ENCODE data around the gene BICDL1.

Gene BICDL1

DNA sequence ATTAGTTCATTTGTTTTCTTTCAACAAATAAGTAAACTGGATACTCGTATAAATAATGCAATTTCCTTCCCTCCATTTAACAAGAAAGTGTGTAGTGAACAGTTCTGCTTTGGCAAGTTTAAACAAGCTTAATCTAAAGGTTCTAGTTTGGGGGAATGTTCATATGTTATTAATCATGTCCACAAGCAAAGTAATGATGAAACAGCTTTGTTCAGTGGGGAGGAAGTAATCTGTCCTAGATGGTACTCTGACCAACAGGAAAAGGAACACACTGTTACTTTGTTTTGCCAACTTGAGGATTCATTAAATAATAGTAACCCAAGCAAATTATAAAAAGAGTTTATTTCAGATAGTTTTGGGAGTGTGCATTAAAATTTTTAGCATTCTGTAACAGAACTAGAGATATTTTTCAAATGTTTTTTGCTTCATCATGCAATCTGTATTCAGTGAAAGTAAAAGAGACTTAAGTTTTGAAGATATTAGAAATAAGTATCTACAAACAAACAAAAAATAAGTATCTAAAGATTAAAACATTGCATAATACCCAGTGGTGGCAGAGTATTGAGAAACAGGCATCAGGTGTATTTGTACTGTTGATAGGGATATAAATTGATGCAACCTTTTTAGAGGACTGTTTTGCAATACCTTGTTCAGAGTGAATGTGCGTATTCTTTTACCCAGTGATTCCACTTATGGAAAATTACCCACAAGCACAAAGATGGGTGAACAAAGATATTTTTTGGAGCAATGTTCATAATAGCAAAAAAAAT, 66.4 kb downstream of the BICDL1 start:
- no peak for DNase-seq

DNA sequence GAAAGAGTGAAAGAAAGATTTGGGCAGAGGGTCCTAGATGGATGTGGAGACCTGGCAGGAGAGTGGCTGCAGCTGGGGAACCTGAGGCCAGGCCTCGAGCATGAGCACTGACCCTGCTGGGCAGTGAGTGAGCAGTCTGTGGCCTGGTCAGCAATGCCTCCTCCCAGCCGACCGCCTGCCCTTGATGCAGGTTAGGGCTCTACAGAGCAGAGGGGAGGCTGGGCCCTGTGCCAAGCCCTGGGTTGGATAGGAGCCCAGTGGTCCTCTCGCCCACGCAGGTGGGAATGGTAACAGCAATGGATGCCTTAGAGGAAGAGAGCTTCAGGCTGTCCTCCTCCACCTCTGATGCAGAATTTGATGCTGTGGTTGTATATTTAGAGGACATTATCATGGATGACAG, 67.7 kb downstream of the BICDL1 start:
- DNase-seq = no peak

DNA sequence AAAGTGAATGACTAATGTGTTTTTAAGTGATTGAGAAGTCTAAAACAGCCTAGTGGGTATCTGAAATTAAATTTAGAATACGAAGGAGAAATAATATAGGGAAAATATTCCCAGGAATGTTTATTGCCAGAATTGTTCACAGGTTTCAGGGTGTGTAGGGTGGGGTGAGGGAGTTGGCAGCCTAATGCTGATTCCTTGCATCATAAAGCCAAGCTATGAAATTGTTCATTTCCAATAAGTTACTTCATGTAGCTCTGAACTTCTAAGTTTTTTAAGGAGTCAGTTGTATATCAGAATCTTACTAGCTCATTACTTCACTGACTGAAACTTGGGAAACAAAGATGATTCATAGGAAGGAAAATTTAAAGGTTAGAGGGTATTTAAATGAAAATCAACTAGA, 71.2 kb downstream of the BICDL1 start:
- no peak for DNase-seq

DNA sequence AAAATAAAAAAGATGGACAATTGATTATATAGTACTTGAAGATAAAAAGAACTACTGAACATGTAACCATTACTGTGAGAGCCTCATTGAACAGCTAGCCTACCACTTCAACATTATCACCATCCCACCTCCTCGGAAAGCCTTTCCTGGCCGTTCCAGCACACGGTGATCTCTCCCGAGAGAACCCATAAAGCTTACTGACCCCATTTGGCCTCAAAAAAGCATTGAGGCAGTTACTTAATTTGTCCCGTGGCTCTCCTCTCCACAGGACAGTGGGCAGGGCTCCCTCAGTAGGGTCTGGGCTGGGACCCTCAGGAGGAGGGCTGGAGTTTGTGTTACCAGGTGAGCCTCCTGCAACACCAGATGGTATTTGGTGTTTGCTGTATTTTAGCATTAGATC, 71.7 kb downstream of the BICDL1 start:
- DNase-seq = no peak

DNA sequence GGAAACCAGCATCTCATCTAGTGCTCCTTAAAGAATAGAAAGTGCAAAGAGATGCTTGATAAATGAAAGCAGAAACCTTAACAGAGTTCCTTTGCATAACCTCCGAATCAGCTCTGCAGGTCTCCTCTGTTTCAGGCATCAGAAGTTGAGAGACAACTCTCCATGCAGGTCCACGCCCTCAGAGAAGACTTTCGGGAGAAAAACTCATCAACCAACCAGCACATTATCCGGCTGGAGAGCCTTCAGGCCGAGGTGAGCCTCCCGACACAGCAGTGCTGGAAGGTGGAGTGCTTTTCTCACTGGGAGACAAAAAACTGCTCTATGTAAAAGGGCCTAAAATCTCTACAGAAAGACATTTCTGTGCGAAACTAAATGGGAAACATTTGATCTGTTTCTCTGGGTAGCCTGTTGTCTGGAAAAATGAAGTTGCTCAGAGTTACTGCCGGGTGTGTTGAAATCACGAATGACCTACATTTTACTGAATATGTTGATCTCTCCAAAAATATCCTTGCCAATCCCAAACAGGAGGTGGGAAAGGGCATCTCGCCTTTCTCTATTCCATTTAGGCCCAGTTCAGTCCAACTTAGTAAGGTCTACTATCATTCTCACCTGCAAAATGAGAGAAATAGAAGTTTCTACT, 72.7 kb downstream of the BICDL1 start:
- DNase-seq = no peak

DNA sequence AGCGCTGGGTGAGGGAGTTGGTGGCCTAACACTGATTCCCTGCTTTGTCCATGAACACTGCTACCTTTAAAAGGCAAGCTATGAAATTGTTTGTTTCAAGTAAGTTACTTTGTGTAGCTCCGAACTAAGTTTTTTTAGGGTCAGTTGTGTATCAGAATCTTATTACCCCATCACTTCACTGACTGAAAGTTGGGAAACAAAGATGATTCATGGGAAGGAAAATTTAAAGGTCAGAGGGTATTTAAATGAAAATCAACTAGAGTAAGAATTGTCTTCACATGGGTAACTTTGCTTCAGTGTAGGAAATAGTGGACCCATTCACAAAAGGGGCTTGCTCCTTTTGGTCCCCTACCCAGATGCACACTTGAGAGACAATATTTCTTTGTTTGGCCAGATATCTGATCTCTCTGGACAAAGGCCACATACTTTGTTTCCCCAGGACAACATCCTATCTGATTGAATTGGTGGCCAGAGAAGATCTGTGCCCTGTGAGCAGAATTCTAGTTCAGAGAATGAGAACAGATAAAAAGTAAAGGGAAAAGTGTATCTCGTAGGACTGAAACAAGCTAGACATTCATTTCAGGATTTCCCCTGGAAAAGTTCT, 74.0 kb downstream of the BICDL1 start:
- DNase-seq = no peak

DNA sequence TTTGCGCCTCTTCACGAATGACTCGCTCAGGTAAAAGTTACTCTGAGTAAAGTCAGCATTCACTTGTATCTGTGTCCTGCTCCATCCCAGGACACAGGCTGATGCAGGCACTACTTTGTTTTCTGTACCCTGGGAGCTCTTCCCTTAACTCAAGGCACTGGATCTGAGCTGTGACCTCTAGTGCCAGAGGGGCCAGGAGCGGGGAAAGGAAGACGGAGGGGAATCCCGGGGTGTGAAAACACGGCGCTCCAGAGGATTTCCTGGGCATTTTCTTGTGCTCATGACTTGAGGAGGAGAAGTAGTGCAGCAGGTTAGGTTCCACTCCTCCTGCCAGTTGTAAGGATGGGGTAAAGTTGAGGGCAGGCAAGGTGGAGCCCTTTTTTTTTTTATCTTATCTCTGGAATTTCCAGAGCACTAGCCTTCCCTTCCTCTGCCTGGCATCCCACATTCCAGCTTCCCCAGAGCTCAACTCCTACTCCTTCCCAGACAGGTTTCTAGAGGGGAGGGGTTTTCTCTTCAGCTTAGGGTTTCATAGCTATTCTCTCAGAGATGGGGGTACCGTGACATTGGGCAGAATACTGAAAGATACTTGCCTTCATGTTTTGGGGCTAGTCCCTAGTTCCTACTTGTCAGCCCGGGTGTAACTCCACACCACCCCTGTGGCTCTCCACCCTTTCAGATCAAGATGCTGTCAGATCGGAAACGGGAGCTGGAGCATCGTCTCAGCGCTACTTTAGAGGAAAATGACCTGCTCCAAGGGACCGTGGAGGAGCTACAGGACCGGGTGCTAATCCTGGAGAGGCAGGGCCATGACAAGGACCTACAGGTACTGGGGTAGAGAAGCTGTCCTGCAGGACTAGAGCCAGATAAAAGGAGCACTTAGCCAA, 75.3 kb downstream of the BICDL1 start:
- DNase-seq = no peak

DNA sequence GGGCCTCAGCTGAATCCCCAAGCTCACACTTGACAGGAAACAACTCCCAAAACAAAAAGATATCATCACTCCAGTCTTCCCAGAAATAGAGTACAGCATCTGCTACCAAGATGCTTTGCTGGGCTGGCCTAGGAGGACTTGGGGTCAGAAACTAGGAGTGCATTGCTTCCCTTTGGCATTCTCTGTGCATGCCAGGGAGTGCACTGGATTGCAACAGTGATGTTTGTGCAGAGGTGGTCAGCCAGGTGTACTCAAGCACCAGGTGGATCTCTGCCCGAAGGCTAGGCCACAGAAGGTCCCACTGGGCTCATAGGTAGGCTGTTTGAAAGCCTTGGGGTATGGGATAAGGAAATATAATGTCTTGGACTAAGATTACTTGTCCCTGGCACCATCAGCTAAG, 76.4 kb downstream of the BICDL1 start:
- DNase-seq = no peak

DNA sequence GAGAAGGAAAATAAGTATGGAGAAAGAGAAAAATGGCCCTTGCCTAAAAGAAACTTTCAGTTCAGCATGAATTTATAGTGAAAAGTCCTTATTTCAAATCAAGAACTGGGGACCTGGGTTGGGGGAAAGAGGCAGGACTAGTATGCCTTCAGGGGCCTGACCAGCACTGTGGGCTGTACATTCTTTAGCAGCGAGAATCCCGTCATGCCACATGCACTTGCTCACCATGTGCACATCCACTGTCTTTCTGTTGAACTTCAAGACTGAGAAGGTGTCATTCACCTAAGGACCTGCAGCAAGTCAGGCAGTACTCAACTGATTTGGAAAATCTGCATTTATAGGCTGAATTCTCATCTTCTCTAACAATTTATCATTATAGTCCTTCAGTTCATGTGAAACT, 77.3 kb downstream of the BICDL1 start:
- no peak for DNase-seq

DNA sequence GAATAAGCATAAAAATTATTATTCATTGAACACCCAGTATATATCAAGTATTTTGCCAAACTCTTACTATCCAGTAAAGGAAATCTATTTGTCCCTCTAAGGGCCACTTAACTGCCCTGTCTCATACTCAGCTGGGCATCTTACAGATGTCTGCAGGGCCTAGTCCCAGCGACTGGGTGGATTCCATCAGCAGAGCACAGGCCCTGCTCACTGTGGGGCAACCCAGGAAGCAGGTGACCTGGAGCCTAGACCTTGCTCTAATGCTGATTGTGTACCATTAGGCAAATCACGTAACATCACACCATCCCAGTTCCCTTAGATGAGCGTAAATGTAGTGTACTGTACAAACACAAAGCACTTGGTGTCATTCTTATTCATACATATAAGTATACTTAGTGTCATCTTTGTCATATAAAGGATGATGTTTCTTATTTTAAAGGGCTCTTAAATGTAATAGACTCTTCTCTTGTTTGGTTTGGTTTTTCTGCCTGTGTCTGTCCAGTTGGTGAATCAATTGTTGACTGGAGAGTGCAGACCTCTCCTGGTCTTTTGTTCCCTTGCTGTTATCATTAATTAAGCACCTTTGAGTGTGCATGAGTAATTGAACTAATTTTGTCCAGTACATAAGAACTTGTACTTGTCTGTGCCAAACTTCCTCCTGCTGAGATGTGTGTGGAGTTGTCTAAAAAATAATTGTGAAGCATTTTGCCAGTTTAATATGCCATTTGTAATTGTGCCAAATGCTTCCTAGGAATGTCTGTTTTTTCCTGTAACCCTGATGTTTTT, 78.2 kb downstream of the BICDL1 start:
- no peak for DNase-seq

DNA sequence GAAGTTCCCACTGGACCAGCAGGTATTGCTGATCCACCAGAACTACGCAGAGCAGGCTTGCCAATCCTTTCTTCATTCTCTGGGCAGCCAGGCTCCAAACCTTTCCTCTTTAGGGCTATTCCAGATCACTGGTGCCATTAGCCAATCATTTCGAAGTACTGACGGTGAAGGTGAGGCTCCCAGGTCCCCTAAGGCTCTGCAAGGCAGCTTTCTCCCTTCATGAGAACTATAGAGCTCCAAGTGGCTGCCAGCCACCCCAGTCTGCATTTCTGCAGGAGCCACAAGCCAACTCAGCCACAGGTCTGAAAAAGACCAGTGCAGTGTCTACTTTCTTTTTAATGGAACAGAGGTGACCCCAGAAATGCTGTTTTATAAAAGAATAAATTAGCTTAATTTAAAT, 78.9 kb downstream of the BICDL1 start:
- DNase-seq = no peak

DNA sequence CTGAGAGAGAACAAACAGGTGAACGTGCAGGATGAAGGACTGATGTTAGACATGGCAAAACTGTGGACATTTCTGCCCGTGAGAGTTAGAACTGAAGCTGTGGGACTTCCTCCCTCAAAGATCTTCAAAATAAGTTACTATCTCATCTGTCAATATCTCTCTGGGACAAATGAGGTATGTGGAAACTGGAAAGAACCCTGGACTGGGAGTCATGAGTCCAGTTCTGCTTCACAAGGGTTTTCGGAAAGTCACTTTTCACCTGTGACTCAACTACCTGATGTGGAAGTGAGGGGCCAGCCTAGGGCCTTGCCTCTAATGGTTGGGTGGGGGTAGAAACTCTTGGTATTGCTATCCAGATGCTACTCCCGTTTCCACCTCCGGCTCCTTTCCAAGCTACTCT, 80.2 kb downstream of the BICDL1 start:
- no peak for DNase-seq

DNA sequence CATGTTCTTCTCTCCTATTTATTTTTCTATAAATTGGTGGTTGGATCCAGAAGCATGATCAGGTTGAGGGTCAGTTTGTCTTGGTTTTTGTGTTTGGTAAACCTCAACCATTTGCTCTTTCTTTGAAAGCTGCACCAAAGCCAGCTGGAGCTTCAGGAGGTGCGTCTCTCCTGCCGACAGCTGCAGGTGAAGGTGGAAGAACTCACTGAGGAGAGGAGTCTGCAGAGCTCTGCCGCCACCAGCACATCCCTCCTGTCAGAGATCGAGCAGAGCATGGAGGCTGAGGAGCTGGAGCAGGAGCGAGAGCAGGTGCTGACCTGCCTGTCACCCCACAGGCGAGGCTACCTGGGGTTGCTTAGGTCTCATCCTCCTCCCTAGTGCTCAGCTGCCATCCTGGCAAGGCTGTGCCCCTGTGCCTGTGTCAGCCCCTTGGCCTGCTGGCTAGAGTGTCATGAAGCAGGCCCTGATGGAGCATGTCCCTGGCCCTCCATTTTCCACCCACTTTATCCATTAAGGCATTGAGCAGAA, 82.5 kb downstream of the BICDL1 start:
- DNase-seq = no peak

DNA sequence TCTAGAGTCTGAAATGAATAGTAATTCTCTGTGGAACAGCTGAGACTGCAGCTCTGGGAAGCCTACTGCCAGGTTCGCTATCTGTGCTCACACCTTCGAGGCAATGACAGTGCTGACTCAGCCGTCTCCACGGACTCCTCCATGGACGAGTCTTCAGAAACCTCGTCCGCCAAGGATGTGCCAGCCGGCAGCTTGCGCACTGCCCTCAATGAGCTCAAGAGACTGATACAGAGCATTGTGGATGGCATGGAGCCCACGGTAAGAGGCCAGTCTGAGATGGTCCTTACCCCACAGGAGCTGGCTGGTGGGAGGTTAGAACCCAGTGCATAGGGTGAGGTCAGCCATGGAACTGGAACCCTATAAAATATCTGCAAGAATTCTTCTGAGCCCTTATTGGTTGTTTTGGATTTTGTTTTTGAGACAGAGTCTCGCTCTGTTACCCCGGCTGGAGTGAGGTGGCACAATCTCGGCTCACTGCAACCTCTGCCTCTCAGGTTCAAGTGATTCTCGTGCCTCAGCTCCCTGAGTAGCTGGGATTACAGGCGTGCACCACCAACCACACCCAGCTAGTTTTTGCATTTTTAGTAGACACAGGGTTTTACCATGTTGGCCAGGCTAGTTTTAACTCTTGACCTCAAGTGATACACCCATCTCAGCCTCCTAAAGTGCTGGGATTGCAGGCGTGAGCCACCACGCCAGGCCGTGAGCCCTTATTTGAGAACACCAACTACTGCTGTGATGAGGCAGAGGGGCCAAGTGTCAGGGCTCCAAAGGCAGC, 83.6 kb downstream of the BICDL1 start:
- DNase-seq = peak; percentile 15

DNA sequence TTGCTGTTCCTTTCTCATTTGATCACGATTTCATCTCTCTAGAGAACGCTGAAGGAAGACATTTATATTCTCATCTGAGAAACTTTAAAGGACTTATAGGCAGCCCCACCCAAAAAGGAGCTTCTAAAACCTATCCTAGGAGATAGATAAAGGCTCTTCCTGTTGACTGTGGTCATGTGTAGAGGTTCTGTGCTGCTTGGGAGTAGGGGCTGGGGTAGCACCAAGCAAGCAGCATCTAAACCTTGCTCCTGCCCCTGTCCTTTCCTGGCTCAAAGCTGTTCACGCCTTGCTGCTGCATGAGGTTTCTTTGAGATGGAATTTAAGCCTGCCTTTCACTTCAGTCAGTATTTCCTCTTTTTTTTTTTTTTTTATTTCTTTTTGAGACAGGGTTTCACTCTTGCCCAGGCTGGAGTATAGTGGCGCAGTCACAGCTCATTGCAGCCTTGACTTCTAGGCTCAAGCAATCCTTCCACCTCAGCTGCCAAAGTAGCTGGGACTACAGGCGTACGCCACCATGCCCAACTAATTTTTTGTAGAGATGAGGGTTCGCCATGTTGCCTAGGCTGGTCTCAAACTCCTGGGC, 86.1 kb downstream of the BICDL1 start:
- peak; percentile 21 for DNase-seq

DNA sequence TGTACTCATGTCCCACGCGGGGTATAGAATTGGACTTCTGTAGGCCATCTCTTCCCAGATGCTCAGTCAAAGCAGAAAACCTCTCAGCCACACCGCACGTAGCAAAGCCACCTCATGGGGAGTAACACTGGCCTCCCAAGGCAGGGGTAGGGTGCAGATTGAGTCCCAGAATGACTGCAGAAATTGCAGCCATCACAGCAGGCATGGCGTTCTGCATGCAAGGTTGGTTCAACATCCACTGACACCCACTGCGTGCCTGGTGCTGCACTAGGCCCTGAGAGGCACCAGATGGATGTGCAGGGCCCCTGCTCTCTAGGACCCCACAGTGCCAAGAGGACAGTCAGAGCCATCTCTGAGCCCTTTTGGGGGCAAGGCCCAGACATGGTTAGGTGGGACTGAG, 87.6 kb downstream of the BICDL1 start:
- peak; percentile 16 for DNase-seq

DNA sequence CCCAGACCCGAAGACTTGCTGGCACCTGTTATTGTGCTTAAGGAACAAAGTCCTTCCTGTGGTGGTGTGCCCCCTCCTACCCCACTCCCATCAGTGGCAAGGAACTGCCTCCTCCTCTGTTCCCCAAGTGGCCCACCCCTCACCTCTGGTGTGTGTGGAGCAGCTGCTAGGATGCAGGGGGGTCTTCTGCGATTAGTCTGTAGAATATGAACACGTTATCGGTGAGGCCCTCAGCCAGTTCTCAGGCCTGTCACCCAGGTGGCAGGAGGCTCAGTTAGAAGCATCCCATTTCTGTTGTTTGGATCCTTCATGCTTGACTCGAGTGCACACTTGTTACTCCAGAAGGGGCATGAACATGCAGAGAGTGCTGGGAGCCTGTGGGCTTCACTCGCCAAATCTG, 88.2 kb downstream of the BICDL1 start:
- DNase-seq = peak; percentile 13

DNA sequence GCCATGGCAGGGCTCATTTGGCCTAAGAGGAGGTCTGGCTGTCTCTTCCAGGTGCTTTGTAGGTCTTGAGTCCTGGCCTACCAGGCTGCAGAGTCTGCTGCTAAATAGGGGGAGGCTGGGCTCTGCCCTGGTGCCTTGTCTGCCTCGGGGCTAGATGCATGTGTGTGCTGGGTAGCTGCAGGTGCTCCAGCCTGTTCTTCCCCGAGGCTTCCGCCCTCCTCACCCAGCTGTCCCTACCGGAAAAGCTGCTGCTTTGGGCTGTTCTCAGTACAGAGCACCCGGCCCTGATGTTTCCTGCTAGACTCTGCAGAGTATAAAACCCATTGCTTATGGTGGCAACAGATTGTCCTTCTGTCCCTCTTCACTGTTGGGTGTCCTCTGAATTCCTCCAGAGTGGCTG, 89.8 kb downstream of the BICDL1 start:
- DNase-seq = peak; percentile 23

DNA sequence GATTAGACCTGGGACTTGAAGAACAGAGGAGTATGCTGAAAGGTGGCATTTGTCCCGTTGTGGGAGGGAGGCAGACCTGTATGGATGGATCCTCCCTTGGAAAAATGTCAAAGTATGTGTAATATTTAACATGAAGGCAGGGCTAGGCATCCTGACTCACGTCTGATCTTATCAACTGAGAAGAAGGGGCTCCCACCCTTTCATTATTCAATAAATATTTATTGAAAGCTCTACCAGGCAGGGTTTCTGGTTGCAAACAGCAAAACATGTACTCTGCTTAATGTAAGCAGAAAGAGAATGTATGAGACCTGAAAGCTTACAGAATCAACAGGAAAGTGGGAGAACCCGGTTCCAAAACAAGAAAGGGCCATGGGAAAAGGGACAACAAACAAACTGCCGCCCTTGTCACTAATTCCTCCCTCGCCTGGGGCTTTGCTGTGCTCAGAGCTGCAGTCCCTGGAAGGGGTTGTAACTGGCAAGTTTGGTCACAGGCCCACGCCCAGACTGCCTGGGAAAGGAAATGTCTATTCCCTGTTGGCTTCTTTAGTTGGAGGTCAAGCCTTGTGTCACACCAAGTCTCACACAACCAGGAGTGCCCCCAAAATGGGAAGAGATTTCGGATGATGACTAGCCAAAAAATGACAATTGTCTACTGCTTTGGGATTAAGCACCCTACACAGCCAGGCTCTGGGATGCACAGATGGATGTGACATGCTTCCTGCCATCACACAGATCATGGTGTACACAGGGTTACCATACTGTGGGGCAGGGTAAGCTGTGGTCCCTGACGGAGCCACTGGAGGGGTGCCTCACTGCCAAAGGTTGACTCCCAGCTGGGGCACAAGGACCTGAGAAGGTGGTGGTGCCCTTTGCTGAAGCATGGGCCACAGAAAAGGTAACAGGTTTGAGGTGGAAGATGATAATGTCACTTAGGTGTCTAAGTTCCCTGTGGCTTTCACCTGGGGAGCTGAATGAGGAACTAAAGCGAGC, 90.7 kb downstream of the BICDL1 start:
- DNase-seq = peak; percentile 17

DNA sequence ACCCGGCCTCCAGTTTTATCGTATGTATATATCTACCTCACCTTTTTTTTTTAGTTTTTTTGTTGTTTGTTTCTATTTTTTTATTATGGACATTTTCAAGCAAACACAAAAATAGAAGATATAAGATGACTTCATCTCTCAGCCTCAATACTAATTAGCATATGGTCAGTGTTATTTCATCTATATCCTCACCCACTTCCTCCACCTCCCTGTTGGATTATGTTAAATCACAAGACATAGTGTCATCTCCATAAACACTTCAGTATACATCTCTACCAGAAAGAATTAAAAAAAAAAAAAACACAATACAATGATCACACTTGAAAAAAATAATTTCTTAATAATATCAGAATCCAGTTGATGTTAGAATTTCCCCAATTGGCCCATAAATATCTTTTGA, 92.6 kb downstream of the BICDL1 start:
- no peak for DNase-seq
